GM23338 (cell line): ENCODE data around the gene SSTR3. TPM values are rescaled to one million over a fixed set of nuclear protein-coding genes. Genes with fewer than 3 reads are reported as not detected.

Experiments
- ATAC-seq: fragments of 200-7000 bp; cut with Tn5 transposase; 3 replicates; pipeline ENCODE4 v1.9.1; 2020
- DNase-seq: peaks from one replicate; pipeline ENCODE4 v3.0.0-alpha.2; 2015; ENCODE audit warnings: low spot score
- H2AFZ ChIP-seq: fragments of 200-600 bp; sonication (generic); 2 replicates; pipeline ENCODE4 v1.8.0; 2016; ENCODE audit warnings: antibody characterized with exemption, mild to moderate bottlenecking, moderate library complexity
- H3F3A ChIP-seq: fragments of 200-600 bp; sonication (generic); replicated peaks from 2 replicates; pipeline ENCODE4 v1.8.0; 2017; ENCODE audit warnings: antibody characterized with exemption, mixed run types, low read depth
- H3K27ac ChIP-seq: fragments of 200-600 bp; sonication (generic); 2 replicates; pipeline ENCODE4 v1.6.1; 2016; ENCODE audit warnings: low read depth
- H3K27me3 ChIP-seq: fragments of 200-600 bp; sonication (generic); 2 replicates; pipeline ENCODE4 v1.8.0; 2016; ENCODE audit warnings: mild to moderate bottlenecking, mixed run types, moderate library complexity; ENCODE audit not compliant: insufficient read depth
- H3K36me3 ChIP-seq: fragments of 200-600 bp; sonication (generic); 2 replicates; pipeline ENCODE4 v1.8.0; 2016; ENCODE audit warnings: mild to moderate bottlenecking; ENCODE audit not compliant: insufficient read depth
- H3K4me1 ChIP-seq: fragments of 200-600 bp; sonication (generic); 2 replicates; pipeline ENCODE4 v1.8.0; 2016; ENCODE audit warnings: mild to moderate bottlenecking, moderate library complexity; ENCODE audit not compliant: insufficient read depth
- H3K4me2 ChIP-seq: fragments of 200-600 bp; sonication (generic); 2 replicates; pipeline ENCODE4 v1.7.1; 2017; ENCODE audit warnings: mixed run types
- H3K4me3 ChIP-seq: fragments of 200-600 bp; sonication (generic); 2 replicates; pipeline ENCODE4 v1.6.1; 2016; ENCODE audit warnings: mixed run types
- H3K79me2 ChIP-seq: fragments of 200-600 bp; sonication (generic); replicated peaks from 2 replicates; pipeline ENCODE4 v1.8.0; 2017; ENCODE audit warnings: mild to moderate bottlenecking; ENCODE audit not compliant: insufficient read depth
- H3K9me2 ChIP-seq: fragments of 200-600 bp; sonication (generic); 2 replicates; pipeline ENCODE4 v1.8.0; 2017; ENCODE audit not compliant: insufficient read depth
- H4K20me1 ChIP-seq: fragments of 200-600 bp; sonication (generic); replicated peaks from 2 replicates; pipeline ENCODE4 v1.8.0; 2017; ENCODE audit warnings: mild to moderate bottlenecking; ENCODE audit not compliant: insufficient read depth
- H3K27ac Mint-ChIP-seq: 2 replicates; pipeline ENCODE4 v1.8.0; 2020; ENCODE audit warnings: inconsistent platforms, mild to moderate bottlenecking, moderate library complexity, mixed read lengths
- H3K27me3 Mint-ChIP-seq: 3 replicates; pipeline ENCODE4 v1.8.0; 2022; ENCODE audit warnings: low read depth, mild to moderate bottlenecking, moderate library complexity, mixed read lengths, inconsistent platforms; ENCODE audit not compliant: insufficient read depth, poor library complexity
- H3K36me3 Mint-ChIP-seq: 3 replicates; pipeline ENCODE4 v1.8.0; 2021; ENCODE audit warnings: low read depth, mild to moderate bottlenecking, inconsistent platforms, moderate library complexity, mixed read lengths
- H3K4me1 Mint-ChIP-seq: 3 replicates; pipeline ENCODE4 v1.8.0; 2020; ENCODE audit warnings: mild to moderate bottlenecking, inconsistent platforms, mixed read lengths
- H3K4me3 Mint-ChIP-seq: 3 replicates; pipeline ENCODE4 v1.8.0; 2021; ENCODE audit warnings: moderate library complexity, mild to moderate bottlenecking, inconsistent platforms, mixed read lengths
- H3K9me3 Mint-ChIP-seq: 3 replicates; pipeline ENCODE4 v1.8.0; 2020; ENCODE audit warnings: moderate library complexity, mild to moderate bottlenecking, inconsistent platforms, mixed read lengths
- CREB1 ChIP-seq: fragments of 250-450 bp; sonication (Bioruptor Pico); IDR thresholded peaks from 2 replicates; pipeline ENCODE4 v1.5.0; 2020; ENCODE audit warnings: low read depth, mild to moderate bottlenecking, moderate library complexity
- CTCF ChIP-seq, 2 experiments: fragments of 200-600 bp in 1 of 2; sonication (generic) in 1 of 2; conservative IDR thresholded peaks; 2 replicates each; pipeline versions ENCODE4 v1.5.1 to v1.6.1; 2016 to 2017; ENCODE audit warnings: antibody characterized with exemption in 2 of 2, low read depth in 2 of 2, mild to moderate bottlenecking in 2 of 2, moderate library complexity in 1 of 2
- EZH2 ChIP-seq: fragments of 200-600 bp; sonication (generic); IDR thresholded peaks from one replicate; pipeline ENCODE4 v1.8.0; 2017; ENCODE audit warnings: antibody characterized with exemption, mild to moderate bottlenecking, low read depth; ENCODE audit not compliant: unreplicated experiment
- EZH2phosphoT487 ChIP-seq: fragments of 200-600 bp; sonication (generic); IDR thresholded peaks from one replicate; pipeline ENCODE4 v1.8.1; 2018; ENCODE audit warnings: antibody characterized with exemption; ENCODE audit not compliant: unreplicated experiment
- JUNB ChIP-seq: IDR thresholded peaks from one replicate; pipeline ENCODE4 v1.6.1; 2016; ENCODE audit warnings: antibody characterized with exemption; ENCODE audit not compliant: unreplicated experiment
- NANOG ChIP-seq: IDR thresholded peaks from 2 replicates; pipeline ENCODE4 v1.6.1; 2016; ENCODE audit warnings: antibody characterized with exemption, borderline replicate concordance
- POLR2AphosphoS5 ChIP-seq: IDR thresholded peaks from 2 replicates; pipeline ENCODE4 v1.6.1; 2016; ENCODE audit warnings: antibody characterized with exemption, low read depth
- STAT1 ChIP-seq: IDR thresholded peaks from one replicate; pipeline ENCODE4 v1.6.1; 2016; ENCODE audit warnings: antibody characterized with exemption; ENCODE audit not compliant: unreplicated experiment
- ZNF114 ChIP-seq: fragments of 250-450 bp; sonication (Bioruptor Pico); IDR thresholded peaks from 2 replicates; pipeline ENCODE4 v1.5.0; 2020; ENCODE audit warnings: mild to moderate bottlenecking, moderate library complexity
- ZNF331 ChIP-seq: fragments of 250-450 bp; sonication (Bioruptor Pico); IDR thresholded peaks from 2 replicates; pipeline ENCODE4 v1.5.0; 2020; ENCODE audit warnings: low read depth, mild to moderate bottlenecking, moderate library complexity
- ZNF462 ChIP-seq: fragments of 250-450 bp; sonication (Bioruptor Pico); IDR thresholded peaks from 2 replicates; pipeline ENCODE4 v1.5.0; 2020; ENCODE audit warnings: mild to moderate bottlenecking, moderate library complexity
- polyA plus RNA-seq: library from polyadenylated mRNA; unstranded; fragments of >200 nt; fragmentation: Nextera tagmentation; extraction: Ambion mirVana; gene quantifications from 2 replicates; pipeline ENCODE4 v1.2.1, GENCODE V29; 2016
- total RNA-seq: library from RNA; depleted of rRNA; stranded (reverse); fragments of >200 nt; shearing (Covaris generic); gene quantifications from 2 replicates; pipeline ENCODE4 v1.2.3, GENCODE V29; 2014
- TF ChIP-seq, protein P1 (sequence below): IDR thresholded peaks from 2 replicates; pipeline ENCODE4 v1.6.1; 2016; ENCODE audit warnings: antibody characterized with exemption
- TF ChIP-seq, protein P2 (sequence below): IDR thresholded peaks from one replicate; pipeline ENCODE4 v1.6.1; 2018; ENCODE audit warnings: antibody characterized with exemption; ENCODE audit not compliant: unreplicated experiment

The SSTR3 gene
- total and polyA plus RNA-seq, 2 experiments from 2014 or later: 0.66 TPM; not detected in 1

DNA sequence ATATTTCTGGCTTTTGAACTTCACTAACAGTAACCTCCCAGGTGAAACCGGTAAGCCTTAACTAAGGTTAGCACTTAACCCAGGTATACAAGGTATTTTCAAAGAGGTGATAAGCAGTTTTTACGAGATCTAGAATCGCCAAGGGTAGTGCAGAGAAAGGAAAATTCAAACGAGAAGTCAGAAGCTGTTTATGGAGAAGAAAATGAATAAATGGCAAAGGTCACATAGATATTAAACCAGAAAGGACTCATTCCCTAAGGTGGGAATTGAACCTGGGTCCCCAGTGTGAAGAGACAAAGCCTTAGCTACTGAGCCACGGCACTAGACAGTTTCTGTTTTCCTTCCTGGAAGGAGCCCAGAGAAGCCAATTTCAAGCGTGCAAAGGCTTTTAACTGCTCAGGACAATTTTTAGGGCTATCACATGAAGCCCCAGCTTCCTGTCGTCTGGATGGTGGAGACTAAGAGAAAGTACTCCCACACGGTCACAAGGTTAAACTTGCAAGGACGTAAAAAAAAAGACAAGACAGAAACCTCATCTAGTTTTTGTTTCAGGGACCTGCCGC is 18.6 kb downstream of the SSTR3 start:
- H3K4me3 Mint-ChIP-seq: no peak overlapping the region
- H3K4me1 ChIP-seq: peaks cover 20% of the 10 kb centered on the region
- peaks cover 5% of the 10 kb centered on the region; the same call in 1 of the 2 replicates for H3K36me3 ChIP-seq
- peaks cover under 1% of the 10 kb centered on the region; the same call in 1 of the 2 replicates for H3F3A ChIP-seq
- H2AFZ ChIP-seq: no peak overlapping the region
- H3K4me3 ChIP-seq: no peak overlapping the region
- H3K9me3 Mint-ChIP-seq: peaks cover 23% of the 10 kb centered on the region
- H3K4me2 ChIP-seq: no peak overlapping the region
- no peaks in the 10 kb centered on the region for H3K79me2 ChIP-seq
- TF ChIP-seq EZH2phosphoT487 (no peak), POLR2AphosphoS5 (no peak), ZNF462 (no peak), ZNF114 (CRISPR knock-in tag) (no peak), ZNF331 (CRISPR knock-in tag) (no peak), CREB1 (no peak), JUNB (no peak), CTCF (conservative IDR thresholded peaks at IDR 0.05; ENCODE audit: low read depth in 2 of 2) (no peak), NANOG (no peak), EZH2 (no peak), STAT1 (no peak)
- TF ChIP-seq, protein P1, sequence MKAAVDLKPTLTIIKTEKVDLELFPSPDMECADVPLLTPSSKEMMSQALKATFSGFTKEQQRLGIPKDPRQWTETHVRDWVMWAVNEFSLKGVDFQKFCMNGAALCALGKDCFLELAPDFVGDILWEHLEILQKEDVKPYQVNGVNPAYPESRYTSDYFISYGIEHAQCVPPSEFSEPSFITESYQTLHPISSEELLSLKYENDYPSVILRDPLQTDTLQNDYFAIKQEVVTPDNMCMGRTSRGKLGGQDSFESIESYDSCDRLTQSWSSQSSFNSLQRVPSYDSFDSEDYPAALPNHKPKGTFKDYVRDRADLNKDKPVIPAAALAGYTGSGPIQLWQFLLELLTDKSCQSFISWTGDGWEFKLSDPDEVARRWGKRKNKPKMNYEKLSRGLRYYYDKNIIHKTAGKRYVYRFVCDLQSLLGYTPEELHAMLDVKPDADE: no peak
- TF ChIP-seq, protein P2, sequence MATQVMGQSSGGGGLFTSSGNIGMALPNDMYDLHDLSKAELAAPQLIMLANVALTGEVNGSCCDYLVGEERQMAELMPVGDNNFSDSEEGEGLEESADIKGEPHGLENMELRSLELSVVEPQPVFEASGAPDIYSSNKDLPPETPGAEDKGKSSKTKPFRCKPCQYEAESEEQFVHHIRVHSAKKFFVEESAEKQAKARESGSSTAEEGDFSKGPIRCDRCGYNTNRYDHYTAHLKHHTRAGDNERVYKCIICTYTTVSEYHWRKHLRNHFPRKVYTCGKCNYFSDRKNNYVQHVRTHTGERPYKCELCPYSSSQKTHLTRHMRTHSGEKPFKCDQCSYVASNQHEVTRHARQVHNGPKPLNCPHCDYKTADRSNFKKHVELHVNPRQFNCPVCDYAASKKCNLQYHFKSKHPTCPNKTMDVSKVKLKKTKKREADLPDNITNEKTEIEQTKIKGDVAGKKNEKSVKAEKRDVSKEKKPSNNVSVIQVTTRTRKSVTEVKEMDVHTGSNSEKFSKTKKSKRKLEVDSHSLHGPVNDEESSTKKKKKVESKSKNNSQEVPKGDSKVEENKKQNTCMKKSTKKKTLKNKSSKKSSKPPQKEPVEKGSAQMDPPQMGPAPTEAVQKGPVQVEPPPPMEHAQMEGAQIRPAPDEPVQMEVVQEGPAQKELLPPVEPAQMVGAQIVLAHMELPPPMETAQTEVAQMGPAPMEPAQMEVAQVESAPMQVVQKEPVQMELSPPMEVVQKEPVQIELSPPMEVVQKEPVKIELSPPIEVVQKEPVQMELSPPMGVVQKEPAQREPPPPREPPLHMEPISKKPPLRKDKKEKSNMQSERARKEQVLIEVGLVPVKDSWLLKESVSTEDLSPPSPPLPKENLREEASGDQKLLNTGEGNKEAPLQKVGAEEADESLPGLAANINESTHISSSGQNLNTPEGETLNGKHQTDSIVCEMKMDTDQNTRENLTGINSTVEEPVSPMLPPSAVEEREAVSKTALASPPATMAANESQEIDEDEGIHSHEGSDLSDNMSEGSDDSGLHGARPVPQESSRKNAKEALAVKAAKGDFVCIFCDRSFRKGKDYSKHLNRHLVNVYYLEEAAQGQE: no peak
- peaks cover 39% of the 10 kb centered on the region for H3K36me3 Mint-ChIP-seq
- no peak for ATAC-seq
- H3K27ac ChIP-seq: no peak overlapping the region
- DNase-seq: no peak
- H3K27me3 ChIP-seq: no peaks in the 10 kb centered on the region
- H3K27ac Mint-ChIP-seq: no peak overlapping the region
- no peaks in the 10 kb centered on the region for H3K9me2 ChIP-seq
- no peaks in the 10 kb centered on the region for H4K20me1 ChIP-seq
- peaks cover 5% of the 10 kb centered on the region for H3K27me3 Mint-ChIP-seq
- H3K4me1 Mint-ChIP-seq: peaks cover 26% of the 10 kb centered on the region
